ENCODE measurements around the gene SCUBE1. TPM values are rescaled to one million over a fixed set of nuclear protein-coding genes. Genes with fewer than 3 reads are reported as not detected.

Gene SCUBE1
- total and polyA plus RNA-seq, 2 donors from 2014 or later = 2.3 to 7.1 TPM

- Histone ChIP-seq H3K4me3 (ENCODE audit: low read length in 3 of 3) (no peak overlapping the region), H3K27ac (ENCODE audit: low read depth in 2 of 2, low read length in 2 of 2) (no peak overlapping the region), H3K36me3 (ENCODE audit: control insufficient read depth in 2 of 3, insufficient read depth in 3 of 3, low read length in 3 of 3) (no peaks in the 10 kb centered on the region), H3K4me1 (ENCODE audit: control insufficient read depth in 2 of 3, insufficient read depth in 2 of 3, low read depth in 1 of 3, low read length in 3 of 3) (peaks cover 0 to 3% (median 0%) of the 10 kb centered on the region in 3 donors), H3K9me3 (ENCODE audit: control insufficient read depth in 2 of 3, insufficient read depth in 1 of 3, low read length in 3 of 3) (no peaks in the 10 kb centered on the region), H3K27me3 (ENCODE audit: control insufficient read depth, insufficient read depth, low read length) (no peaks in the 10 kb centered on the region), H3K9ac (ENCODE audit: low read length in 3 of 3) (no peak overlapping the region)
- peak; percentile 87 for TF ChIP-seq CTCF (IDR thresholded peaks at IDR 0.05; ENCODE audit: borderline replicate concordance, extremely low read depth, insufficient read depth)
- FAIRE-seq (no peak), DNase-seq (peak; percentile 76 to 91 (median 85))
- intact Hi-C loops (cut with DNase I) = no loop called here
Measured at GRCh38 chr22:43388420-43388851, 45.3 kb upstream of the SCUBE1 start.

GRCh38 chr22:43387815-43388214 is 44.6 kb upstream of the SCUBE1 start:
- Histone ChIP-seq H3K36me3 (ENCODE audit: control insufficient read depth in 2 of 3, insufficient read depth in 3 of 3, low read length in 3 of 3) (no peaks in the 10 kb centered on the region), H3K4me1 (ENCODE audit: control insufficient read depth in 2 of 3, insufficient read depth in 2 of 3, low read depth in 1 of 3, low read length in 3 of 3) (peaks cover 0 to 3% (median 0%) of the 10 kb centered on the region in 3 donors), H3K27me3 (ENCODE audit: control insufficient read depth, insufficient read depth, low read length) (no peaks in the 10 kb centered on the region), H3K4me3 (ENCODE audit: low read length in 3 of 3) (no peak overlapping the region), H3K9me3 (ENCODE audit: control insufficient read depth in 2 of 3, insufficient read depth in 1 of 3, low read length in 3 of 3) (no peaks in the 10 kb centered on the region), H3K9ac (ENCODE audit: low read length in 3 of 3) (no peak overlapping the region), H3K27ac (ENCODE audit: low read depth in 2 of 2, low read length in 2 of 2) (no peak overlapping the region)
- intact Hi-C loops (cut with DNase I) = no loop called here
- TF ChIP-seq CTCF (IDR thresholded peaks at IDR 0.05; ENCODE audit: borderline replicate concordance, extremely low read depth, insufficient read depth) = no peak
- FAIRE-seq (no peak), DNase-seq (peak in 1 of 5 donors; percentile 18)

GRCh38 chr22:43385770-43386641 is 42.8 kb upstream of the SCUBE1 start:
- no peaks in the 10 kb centered on the region for H3K27me3 ChIP-seq (ENCODE audit: control insufficient read depth, insufficient read depth, low read length)
- peaks cover 0 to 3% (median 0%) of the 10 kb centered on the region in 3 donors for H3K4me1 ChIP-seq (ENCODE audit: control insufficient read depth in 2 of 3, insufficient read depth in 2 of 3, low read depth in 1 of 3, low read length in 3 of 3)
- DNase-seq (peak; percentile 89 to 92 (median 92)), FAIRE-seq (no peak)
- intact Hi-C loops (cut with DNase I) = no loop called here
- H3K4me3 ChIP-seq (ENCODE audit: low read length in 3 of 3) = no peak overlapping the region
- H3K9me3 ChIP-seq (ENCODE audit: control insufficient read depth in 2 of 3, insufficient read depth in 1 of 3, low read length in 3 of 3) = no peaks in the 10 kb centered on the region
- no peaks in the 10 kb centered on the region for H3K36me3 ChIP-seq (ENCODE audit: control insufficient read depth in 2 of 3, insufficient read depth in 3 of 3, low read length in 3 of 3)
- peak; percentile 74 for TF ChIP-seq CTCF (IDR thresholded peaks at IDR 0.05; ENCODE audit: borderline replicate concordance, extremely low read depth, insufficient read depth)
- no peak overlapping the region for H3K9ac ChIP-seq (ENCODE audit: low read length in 3 of 3)
- no peak overlapping the region for H3K27ac ChIP-seq (ENCODE audit: low read depth in 2 of 2, low read length in 2 of 2)

Data from kidney (tissue), 14 donors.